Prostate gland (tissue), 2 donors: ENCODE results near the gene COX5A. TPM values are rescaled to one million over a fixed set of nuclear protein-coding genes. Genes with fewer than 3 reads are reported as not detected.

Experiments
- DNase-seq: peaks from one replicate; pipeline ENCODE4 v3.0.0-alpha.2; 2019; ENCODE audit warnings: low spot score
- H3K27ac ChIP-seq, 2 donors: fragments of 200-600 bp; sonication (generic); 2 replicates each; pipeline ENCODE4 v1.5.1; 2017 to 2019
- H3K27me3 ChIP-seq: fragments of 200-600 bp; sonication (generic); replicated peaks from 2 replicates; pipeline ENCODE4 v1.5.1; 2019; ENCODE audit not compliant: insufficient read depth
- H3K36me3 ChIP-seq, 2 donors: fragments of 200-600 bp; sonication (generic); 1 replicate in 1 of 2; 2 replicates in 1 of 2; pipeline versions ENCODE4 v1.5.1 to v1.8.1; 2017 to 2019
- H3K4me1 ChIP-seq: fragments of 200-600 bp; sonication (generic); replicated peaks from 2 replicates; pipeline ENCODE4 v1.5.1; 2019
- H3K4me3 ChIP-seq, 2 donors: fragments of 200-600 bp; sonication (generic); 2 replicates each; pipeline ENCODE4 v1.5.1; 2017 to 2019
- H3K9me3 ChIP-seq: fragments of 200-600 bp; sonication (generic); 2 replicates; pipeline ENCODE4 v1.5.1; 2017
- POLR2A ChIP-seq: fragments of 450-650 bp; IDR thresholded peaks from one replicate; pipeline ENCODE4 v1.6.1; 2016; ENCODE audit warnings: antibody characterized with exemption, mild to moderate bottlenecking
- POLR2AphosphoS5 ChIP-seq: sonication (generic); formaldehyde crosslinking; IDR thresholded peaks from one replicate; pipeline ENCODE4 v1.6.1; 2017; ENCODE audit warnings: antibody characterized with exemption
- WGBS: methylation state at CpG from one replicate; pipeline ENCODE4 v1.1.5; 2018; 5-methylcytosine and 5-hydroxymethylcytosine counted together
- intact Hi-C: fragments of 100-400 bp; cut with DNase I; formaldehyde crosslinking; loops from one replicate; pipeline ENCODE4 v1.14.2; 2022
- total RNA-seq, 2 donors: library from RNA; depleted of rRNA; stranded (reverse); fragments of >200 nt; gene quantifications; one replicate each; pipeline ENCODE4 v1.1.0, GENCODE V29; 2016
- TF ChIP-seq, protein P1 (sequence below), 4 experiments: fragments of 200-600 bp in 2 of 4; fragments of 450-650 bp in 2 of 4; sonication (generic) in 2 of 4; IDR thresholded peaks; 1 replicate in 3 of 4; 2 replicates in 1 of 4; pipeline ENCODE4 v1.5.1; 2016 to 2019; ENCODE audit warnings: antibody characterized with exemption in 4 of 4, mild to moderate bottlenecking in 2 of 4, moderate library complexity in 2 of 4

Gene COX5A
- total RNA-seq, 2 donors from 2014 or later: 93.3 to 171 TPM

DNA sequence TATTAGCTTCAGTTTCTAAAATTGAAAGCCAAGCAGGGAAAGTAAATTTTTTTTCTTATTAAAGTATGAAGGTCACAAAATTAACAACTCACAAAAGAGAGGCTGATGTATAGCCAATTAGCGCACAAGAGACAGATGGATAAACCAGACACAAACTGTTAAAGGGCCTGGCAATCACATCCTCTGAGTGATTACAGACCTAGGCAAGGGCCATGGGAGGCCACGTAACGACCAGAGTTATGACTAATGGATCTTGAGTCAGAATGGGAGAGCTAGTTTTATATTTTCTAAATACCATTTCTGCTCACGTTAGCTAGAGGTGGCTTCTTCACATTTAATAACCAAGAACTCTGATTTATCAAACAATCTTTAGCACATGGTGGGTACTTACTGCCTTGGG, 39.7 kb upstream of the COX5A start:
- intact Hi-C loops: no loop called here
- no peaks in the 10 kb centered on the region for H3K27me3 ChIP-seq
- no peaks in the 10 kb centered on the region for H3K36me3 ChIP-seq
- no peaks in the 10 kb centered on the region for H3K9me3 ChIP-seq
- no peak for DNase-seq
- H3K27ac ChIP-seq: no peak overlapping the region
- no peaks in the 10 kb centered on the region for H3K4me1 ChIP-seq
- WGBS: 68% methylated on average over 4 of the region's 4 CpGs
- TF ChIP-seq POLR2A: no peak
- no peak for TF ChIP-seq POLR2AphosphoS5
- TF ChIP-seq, protein P1, sequence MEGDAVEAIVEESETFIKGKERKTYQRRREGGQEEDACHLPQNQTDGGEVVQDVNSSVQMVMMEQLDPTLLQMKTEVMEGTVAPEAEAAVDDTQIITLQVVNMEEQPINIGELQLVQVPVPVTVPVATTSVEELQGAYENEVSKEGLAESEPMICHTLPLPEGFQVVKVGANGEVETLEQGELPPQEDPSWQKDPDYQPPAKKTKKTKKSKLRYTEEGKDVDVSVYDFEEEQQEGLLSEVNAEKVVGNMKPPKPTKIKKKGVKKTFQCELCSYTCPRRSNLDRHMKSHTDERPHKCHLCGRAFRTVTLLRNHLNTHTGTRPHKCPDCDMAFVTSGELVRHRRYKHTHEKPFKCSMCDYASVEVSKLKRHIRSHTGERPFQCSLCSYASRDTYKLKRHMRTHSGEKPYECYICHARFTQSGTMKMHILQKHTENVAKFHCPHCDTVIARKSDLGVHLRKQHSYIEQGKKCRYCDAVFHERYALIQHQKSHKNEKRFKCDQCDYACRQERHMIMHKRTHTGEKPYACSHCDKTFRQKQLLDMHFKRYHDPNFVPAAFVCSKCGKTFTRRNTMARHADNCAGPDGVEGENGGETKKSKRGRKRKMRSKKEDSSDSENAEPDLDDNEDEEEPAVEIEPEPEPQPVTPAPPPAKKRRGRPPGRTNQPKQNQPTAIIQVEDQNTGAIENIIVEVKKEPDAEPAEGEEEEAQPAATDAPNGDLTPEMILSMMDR (IDR thresholded peaks at IDR 0.05): no peak
- no peak overlapping the region for H3K4me3 ChIP-seq

DNA sequence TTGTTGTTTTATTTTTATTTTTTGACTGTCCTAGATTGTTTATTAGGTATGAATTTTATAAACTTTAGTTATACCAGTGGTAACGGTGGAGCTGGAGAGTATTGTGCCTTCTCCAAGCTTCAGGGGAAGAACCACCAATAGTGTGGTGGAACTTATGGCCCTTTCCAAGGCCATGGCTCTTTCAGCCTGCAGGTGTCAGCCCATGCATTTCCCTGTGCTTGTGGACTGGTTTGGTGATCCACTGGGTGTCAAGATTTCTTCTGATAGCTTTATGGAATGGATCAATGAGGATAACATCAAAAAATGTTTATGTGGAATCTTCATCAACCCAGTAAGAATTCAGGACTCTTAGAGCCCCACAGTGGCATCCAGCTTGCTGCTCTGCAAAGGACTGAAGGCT, 38.3 kb upstream of the COX5A start:
- Histone ChIP-seq H3K4me1 (no peaks in the 10 kb centered on the region), H3K27ac (no peak overlapping the region), H3K9me3 (no peaks in the 10 kb centered on the region), H3K4me3 (no peak overlapping the region), H3K36me3 (no peaks in the 10 kb centered on the region), H3K27me3 (no peaks in the 10 kb centered on the region)
- TF ChIP-seq POLR2AphosphoS5 (no peak), POLR2A (no peak)
- TF ChIP-seq, protein P1 (IDR thresholded peaks at IDR 0.05): no peak
- intact Hi-C loops: no loop called here
- DNase-seq: no peak
- whole genome bisulfite sequencing: 92% methylated on average over 1 of the region's 1 CpG

DNA sequence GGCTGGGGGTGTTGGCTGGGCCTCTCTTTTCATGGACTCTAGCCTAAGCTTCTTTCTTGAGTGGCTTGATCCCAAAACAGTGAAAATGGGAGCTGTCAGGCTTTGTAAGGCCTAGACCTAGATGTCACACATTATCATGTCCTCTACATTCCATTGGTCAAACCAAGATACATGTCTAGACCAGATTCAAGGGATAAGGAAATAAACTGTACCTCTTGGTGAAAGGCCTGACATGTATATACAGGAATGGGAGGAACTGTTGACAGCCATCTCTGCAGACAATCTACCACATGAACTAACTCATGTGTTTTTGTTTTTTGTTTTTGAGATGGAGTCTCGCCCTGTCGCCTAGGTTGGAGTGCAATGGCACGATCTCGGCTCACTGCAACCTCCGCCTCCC, 29.8 kb upstream of the COX5A start:
- TF ChIP-seq POLR2AphosphoS5 (no peak), POLR2A (no peak)
- TF ChIP-seq, protein P1 (IDR thresholded peaks at IDR 0.05): no peak
- no peaks in the 10 kb centered on the region for H3K4me1 ChIP-seq
- H3K27me3 ChIP-seq: no peaks in the 10 kb centered on the region
- H3K9me3 ChIP-seq: no peaks in the 10 kb centered on the region
- H3K36me3 ChIP-seq: no peaks in the 10 kb centered on the region
- 94% methylated on average over 5 of the region's 5 CpGs for WGBS
- intact Hi-C loops: no loop called here
- H3K4me3 ChIP-seq: no peak overlapping the region
- no peak for DNase-seq
- no peak overlapping the region for H3K27ac ChIP-seq

DNA sequence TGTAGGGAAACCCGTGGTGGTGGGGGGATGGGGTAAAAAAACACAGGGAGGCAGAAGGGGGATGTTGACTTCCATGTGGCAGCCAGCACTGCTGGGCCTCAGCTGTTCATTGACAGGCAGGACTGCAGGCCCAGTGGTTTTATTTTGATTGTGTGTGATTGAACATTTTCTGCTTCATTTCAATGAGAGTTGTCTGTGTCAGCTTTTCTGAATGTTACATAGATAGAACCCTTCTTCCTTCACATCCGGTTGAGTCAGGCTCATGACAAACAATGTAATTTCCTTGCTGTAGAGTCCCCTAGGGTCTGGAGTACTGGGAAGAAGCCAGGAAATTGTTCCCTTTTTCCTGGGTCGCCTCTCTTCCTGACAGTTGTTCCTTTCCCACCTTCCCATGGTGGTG, 26.9 kb upstream of the COX5A start:
- no peaks in the 10 kb centered on the region for H3K36me3 ChIP-seq
- intact Hi-C loops: no loop called here
- no peaks in the 10 kb centered on the region for H3K4me1 ChIP-seq
- H3K27me3 ChIP-seq: no peaks in the 10 kb centered on the region
- TF ChIP-seq, protein P1 (IDR thresholded peaks at IDR 0.05): no peak
- TF ChIP-seq POLR2A (no peak), POLR2AphosphoS5 (no peak)
- H3K27ac ChIP-seq: no peak overlapping the region
- WGBS: 32% methylated on average over 3 of the region's 3 CpGs
- DNase-seq: no peak
- no peaks in the 10 kb centered on the region for H3K9me3 ChIP-seq
- H3K4me3 ChIP-seq: no peak overlapping the region

DNA sequence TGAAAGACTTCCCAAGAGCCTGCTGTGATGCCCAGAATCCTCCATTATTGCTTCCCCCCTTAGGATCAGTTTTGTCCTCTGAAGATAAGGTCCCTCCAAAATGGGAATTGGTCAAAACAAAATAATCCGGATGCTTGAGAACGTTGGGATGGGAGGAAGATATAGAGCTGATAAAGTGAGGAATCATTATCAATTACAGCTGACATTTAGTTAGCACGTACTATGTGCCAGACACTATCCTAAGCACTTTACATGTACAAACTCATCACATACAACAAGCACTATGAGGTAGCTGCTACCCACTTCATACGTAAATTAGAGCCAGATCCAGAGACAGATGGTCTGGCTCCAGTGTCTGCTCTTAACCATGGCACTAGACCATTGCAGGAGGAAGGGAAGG, 25.3 kb upstream of the COX5A start:
- WGBS: 85% methylated on average over 4 of the region's 4 CpGs
- intact Hi-C loops: no loop called here
- peaks cover 1% of the 10 kb centered on the region for H3K4me1 ChIP-seq

More for the DNA sequence above, 25.3 kb upstream of the COX5A start:
- Histone ChIP-seq H3K27ac (no peak overlapping the region), H3K4me3 (no peak overlapping the region), H3K9me3 (no peaks in the 10 kb centered on the region), H3K36me3 (no peaks in the 10 kb centered on the region), H3K27me3 (no peaks in the 10 kb centered on the region)
- no peak for TF ChIP-seq POLR2A
- TF ChIP-seq POLR2AphosphoS5: no peak
- TF ChIP-seq, protein P1 (IDR thresholded peaks at IDR 0.05): no peak
- no peak for DNase-seq
